HG02870 (cell line): ENCODE measurements around the gene THPO.
A peak's percentile ranks its signal among the peaks of the same experiment; 100 is the strongest.

Source experiments
- ATAC-seq: cut with Tn5 transposase; IDR thresholded peaks from one replicate; pipeline ENCODE4 v1.9.1; 2021; ENCODE audit warnings: mild to moderate bottlenecking, moderate library complexity; ENCODE audit not compliant: unreplicated experiment

Gene THPO

GRCh38 chr3:184377882-184378445 is at the start of gene THPO:
TSS of gene THPO (minus strand) at chr3:184378207. CDS start at chr3:184376259, 1,948 bp downstream.
- no peak for ATAC-seq

DNA sequence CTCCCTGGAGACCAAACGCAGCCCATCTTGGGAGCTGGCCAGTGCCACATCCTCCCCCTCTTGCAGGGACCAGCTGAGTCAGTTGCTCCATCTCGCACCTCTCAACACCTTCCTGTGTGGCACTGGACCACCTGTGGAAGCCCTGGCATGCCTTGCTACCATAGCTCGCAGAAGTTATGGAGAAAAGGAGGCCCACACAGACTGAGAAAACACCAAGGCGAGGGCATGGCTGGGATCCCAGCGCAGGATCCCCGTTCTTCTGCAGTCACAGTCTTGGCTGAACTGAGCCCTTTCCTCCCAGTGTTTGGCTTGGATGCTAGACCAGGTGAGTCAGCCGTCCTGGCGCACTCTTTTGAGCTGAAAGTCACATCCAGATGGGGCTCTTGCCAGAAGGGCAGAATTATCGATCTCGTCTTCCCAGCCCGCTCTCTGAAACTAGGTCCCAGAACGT is 48.7 kb upstream of the THPO start:
- ATAC-seq, result no peak

DNA sequence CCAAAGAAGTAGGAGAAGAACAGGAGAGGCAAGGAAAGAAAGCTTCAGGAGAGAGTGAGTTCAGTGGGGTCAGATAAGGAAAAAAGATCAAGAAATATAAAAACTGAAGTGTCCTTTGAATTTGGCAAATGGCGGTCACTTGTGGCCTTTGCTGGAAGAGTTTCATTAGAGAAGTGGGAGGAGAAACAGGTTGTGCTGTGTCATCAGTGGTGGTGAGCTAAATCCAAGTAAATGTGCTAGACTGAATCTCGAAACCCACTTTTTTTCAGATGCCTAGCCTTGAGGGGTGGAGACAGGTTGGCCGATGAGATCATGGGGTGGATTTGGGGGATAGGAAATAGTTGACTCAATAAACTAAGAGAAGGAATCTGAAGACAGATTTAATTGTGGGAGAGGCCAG is 45.6 kb upstream of the THPO start:
- no peak for ATAC-seq

- no peak for ATAC-seq
Measured at GRCh38 chr3:184419171-184419570, 41.2 kb upstream of the THPO start.

- ATAC-seq, result peak; percentile 51
Measured at GRCh38 chr3:184417619-184418327, 39.8 kb upstream of the THPO start.

DNA sequence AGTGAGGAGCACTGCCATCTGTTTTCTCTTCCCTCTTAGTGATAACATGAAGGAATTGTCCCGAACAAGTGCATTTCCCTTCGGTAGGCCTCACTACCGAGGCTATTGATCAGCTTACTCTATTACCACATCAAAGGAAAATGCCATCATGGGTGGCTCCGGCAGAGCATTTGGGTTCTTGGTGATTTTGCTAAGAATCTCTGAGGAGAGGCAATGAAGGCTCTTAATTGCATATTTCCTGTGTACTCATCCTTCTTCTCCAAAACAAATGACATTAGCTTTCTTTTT is 37.1 kb upstream of the THPO start:
- ATAC-seq, result no peak

GRCh38 chr3:184414418-184415202 is 36.6 kb upstream of the THPO start:
- no peak for ATAC-seq

DNA sequence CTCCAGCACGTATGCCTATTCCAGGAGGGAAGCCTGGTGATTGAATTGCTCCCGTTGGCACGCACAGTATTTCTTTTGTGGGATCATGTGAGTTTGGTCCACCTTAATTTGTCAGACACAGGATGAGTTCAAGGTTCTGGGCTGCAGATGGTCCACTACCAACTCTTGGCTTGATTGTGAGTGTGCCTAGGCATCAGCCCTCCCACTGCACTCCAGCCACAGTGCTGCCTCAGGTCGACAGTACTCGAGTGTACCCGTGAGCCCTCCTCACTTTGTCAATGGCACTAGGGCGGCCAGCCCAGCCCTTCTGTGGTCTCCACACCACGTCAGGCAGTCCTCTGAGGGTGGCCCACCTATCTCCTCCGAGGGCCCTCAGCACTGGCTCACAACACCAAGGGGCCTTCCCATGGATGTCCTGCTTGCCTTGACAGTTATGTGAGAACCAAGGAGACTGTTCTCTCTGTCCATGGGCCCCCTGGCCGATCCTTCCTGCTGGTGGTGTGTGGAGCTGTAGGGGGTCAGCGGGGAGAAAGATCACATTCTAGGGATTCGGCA is 32.0 kb upstream of the THPO start:
- ATAC-seq, result no peak

- no peak for ATAC-seq
Measured at GRCh38 chr3:184409331-184409926, 31.4 kb upstream of the THPO start.

GRCh38 chr3:184405075-184406030 is 27.3 kb upstream of the THPO start:
- ATAC-seq, result no peak

DNA sequence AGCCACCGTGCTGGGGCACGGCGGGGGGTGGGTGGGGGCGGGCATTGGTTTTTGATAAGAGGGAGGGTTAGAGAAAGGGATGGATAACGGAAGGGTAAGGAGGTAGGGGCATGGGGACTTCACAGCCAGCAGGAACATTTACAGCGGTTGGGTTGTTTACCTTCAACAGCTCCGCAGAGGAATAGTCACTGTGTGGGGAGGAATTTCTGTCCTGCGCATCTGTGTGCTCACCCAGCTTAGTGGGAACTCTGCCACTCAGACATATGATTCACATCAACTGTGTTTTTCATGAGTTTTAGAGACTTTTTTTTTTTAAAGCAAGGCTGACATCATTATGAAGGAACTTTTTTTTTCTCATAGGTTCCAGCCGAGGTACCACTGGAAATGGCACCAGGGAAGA is 21.4 kb upstream of the THPO start:
- no peak for ATAC-seq

DNA sequence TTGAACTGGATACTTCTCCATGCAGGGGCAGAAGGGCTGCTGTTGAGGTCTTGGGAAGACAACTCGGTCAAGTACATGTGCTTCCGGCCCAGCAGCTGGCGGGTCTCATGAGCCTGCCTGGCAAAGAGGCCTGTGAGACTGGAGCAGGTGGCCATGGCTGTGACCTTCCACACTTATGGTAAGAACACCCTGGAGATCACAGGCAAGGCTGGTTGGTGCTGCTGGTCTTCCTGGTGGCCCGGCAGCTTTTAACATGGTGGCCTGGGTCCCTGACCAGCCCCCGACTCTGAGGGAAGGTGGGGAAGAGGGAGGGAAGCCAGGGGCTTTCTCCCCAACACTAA is 17.3 kb upstream of the THPO start:
- no peak for ATAC-seq

GRCh38 chr3:184391266-184391665 is 13.3 kb upstream of the THPO start:
- no peak for ATAC-seq

- no peak for ATAC-seq
Measured at GRCh38 chr3:184389935-184390528, 12.0 kb upstream of the THPO start.

DNA sequence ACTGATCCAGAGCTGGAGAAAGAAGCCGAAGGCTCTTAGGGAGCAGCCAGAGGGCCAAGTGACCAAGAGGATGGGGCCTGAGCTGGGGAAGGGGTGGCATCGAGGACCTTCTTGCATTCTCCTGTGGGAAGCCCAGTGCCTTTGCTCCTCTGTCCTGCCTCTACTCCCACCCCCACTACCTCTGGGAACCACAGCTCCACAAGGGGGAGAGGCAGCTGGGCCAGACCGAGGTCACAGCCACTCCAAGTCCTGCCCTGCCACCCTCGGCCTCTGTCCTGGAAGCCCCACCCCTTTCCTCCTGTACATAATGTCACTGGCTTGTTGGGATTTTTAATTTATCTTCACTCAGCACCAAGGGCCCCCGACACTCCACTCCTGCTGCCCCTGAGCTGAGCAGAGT is 11.4 kb upstream of the THPO start:
- ATAC-seq, result no peak

- no peak for ATAC-seq
Measured at GRCh38 chr3:184388936-184389230, 10.9 kb upstream of the THPO start.

DNA sequence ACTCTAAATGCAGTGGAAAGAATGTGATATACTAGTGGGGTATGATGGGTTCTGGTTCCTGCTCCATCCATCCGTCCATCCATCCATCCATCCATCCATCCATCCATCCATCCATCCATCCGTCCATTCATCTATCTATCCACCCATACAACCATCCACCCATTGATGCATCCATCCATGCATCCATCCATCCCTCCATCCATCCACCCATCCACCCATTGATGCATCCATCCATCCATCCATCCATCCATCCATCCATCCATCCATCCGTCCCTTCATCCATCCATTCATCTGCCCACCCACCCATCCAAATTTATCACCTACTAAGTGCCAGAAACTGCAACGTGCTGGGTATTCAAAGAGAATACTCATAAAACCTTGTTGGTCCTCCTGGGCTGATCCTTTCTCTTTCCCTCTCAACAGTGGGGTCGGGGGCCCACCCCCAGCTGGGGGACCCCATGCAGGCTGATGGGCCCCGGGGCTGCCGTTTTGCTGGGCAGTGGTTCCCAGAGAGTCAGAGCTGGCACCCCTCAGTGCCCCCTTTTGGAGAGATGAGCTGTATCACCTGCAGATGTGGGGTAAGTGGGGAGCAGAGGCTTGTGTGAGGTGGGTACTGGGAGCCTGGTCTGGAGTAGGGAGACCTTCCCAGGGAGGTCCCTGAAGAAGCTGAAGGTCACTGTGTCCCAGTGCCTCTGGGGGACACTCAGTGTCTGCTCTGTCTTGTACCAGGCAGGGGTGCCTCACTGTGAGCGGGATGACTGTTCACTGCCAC is 10.3 kb upstream of the THPO start:
- no peak for ATAC-seq

DNA sequence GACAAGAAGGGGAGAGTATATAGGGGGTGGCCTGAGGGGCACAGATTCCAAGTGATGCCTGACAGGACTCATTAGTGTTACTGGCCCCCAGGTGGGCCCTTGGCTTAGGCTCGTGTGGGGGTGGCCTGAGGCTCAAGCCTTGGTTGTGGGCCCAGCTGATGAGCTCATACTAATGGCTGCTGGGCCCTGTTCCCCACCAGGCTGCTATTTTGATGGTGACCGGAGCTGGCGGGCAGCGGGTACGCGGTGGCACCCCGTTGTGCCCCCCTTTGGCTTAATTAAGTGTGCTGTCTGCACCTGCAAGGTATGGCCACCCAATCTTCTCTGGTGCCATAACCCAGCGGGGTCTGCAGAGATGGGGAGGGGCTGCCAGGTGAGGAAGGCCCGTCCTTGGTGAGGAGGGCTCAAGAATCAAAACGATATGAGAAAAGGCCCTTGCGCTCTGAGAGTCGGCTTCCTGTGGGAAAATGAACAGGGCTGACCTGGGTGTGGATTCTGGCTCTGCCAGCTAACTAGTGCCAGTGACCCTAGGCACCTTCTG is 9.2 kb upstream of the THPO start:
- no peak for ATAC-seq

DNA sequence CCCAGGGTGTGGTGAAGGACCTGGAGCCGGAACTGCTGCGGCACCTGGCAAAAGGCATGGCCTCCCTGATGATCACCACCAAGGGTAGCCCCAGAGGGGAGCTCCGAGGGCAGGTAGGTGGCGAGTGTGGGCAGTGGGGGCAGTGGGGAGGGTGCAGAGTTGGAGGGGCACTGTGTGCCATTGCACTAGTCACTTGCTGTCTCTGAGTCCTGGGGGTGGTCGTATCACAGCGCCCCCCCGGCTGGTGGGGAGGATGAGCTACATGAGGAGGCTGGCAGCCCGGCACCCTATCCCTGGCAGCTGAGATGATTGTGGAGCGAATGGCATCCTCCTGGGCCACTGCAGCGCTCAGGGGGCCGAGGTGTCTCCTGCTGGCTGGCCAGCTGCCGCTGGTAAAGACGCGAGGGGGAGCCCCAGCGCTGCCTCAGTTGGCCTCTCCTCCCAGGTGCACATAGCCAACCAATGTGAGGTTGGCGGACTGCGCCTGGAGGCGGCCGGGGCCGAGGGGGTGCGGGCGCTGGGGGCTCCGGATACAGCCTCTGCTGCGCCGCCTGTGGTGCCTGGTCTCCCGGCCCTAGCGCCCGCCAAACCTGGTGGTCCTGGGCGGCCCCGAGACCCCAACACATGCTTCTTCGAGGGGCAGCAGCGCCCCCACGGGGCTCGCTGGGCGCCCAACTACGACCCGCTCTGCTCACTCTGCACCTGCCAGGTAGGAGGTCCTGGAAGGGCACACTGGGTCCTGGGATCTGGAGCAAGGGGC is 8.2 kb upstream of the THPO start:
- no peak for ATAC-seq
